Stimulated activated CD4-positive, alpha-beta T cell treated with anti-CD3 and anti-CD28 coated beads, Interleukin-2, amount 100 ng/mL, for 48 hours (primary cell): Measurements from ENCODE around the gene USP9X.
"Not testable (repeated sequence)": the region's sequence is repeated elsewhere in the genome, so short reads cannot be mapped to it uniquely, and the experiment has no call there.

Source experiments
- DNase-seq, 2 donors: peaks; one replicate each; pipeline ENCODE4 v3.0.0-alpha.2; 2020

The USP9X gene

GRCh38 chrX:41084893-41085511 lies at the start of gene USP9X:
Gene USP9X (plus strand): TSS chrX:41085445. CDS start chrX:41123629, 38,184 bp downstream.
- DNase-seq = peak; percentile 70 to 81

- no peak for DNase-seq
These were observed 49.7 kb upstream of the USP9X start for GRCh38 chrX:41035582-41035981.

- no peak for DNase-seq
These were observed 48.4 kb upstream of the USP9X start for GRCh38 chrX:41036668-41037326.

- no peak for DNase-seq
These were observed 42.0 kb upstream of the USP9X start for GRCh38 chrX:41043196-41043595.

- no peak for DNase-seq
These were observed 41.4 kb upstream of the USP9X start for GRCh38 chrX:41043674-41044345.

- DNase-seq = no peak
These were observed 39.2 kb upstream of the USP9X start for GRCh38 chrX:41045960-41046567.

- DNase-seq = no peak
These were observed 37.2 kb upstream of the USP9X start for GRCh38 chrX:41047878-41048534.

GRCh38 chrX:41050359-41050758 lies 34.9 kb upstream of the USP9X start:
- no peak for DNase-seq

- no peak for DNase-seq
These were observed 34.0 kb upstream of the USP9X start for GRCh38 chrX:41051288-41051687.

- no peak for DNase-seq
These were observed 29.5 kb upstream of the USP9X start for GRCh38 chrX:41055740-41056139.

- not testable (repeated sequence) for DNase-seq
These were observed 22.0 kb upstream of the USP9X start for GRCh38 chrX:41063276-41063675.

- DNase-seq = no peak
These were observed 21.2 kb upstream of the USP9X start for GRCh38 chrX:41064018-41064417.

GRCh38 chrX:41066391-41066790 lies 18.9 kb upstream of the USP9X start:
- DNase-seq = no peak

GRCh38 chrX:41066969-41067368 lies 18.3 kb upstream of the USP9X start:
- no peak for DNase-seq

GRCh38 chrX:41067721-41068120 lies 17.5 kb upstream of the USP9X start:
- no peak for DNase-seq

- DNase-seq = no peak
These were observed 8.5 kb upstream of the USP9X start for GRCh38 chrX:41076742-41077141.

- no peak for DNase-seq
These were observed 3.4 kb upstream of the USP9X start for GRCh38 chrX:41081821-41082220.

- DNase-seq = no peak
These were observed 2.5 kb upstream of the USP9X start for GRCh38 chrX:41082783-41083182.

GRCh38 chrX:41084044-41084892 lies 977 bp upstream of the USP9X start:
- peak; percentile 90 to 99 for DNase-seq

- peak; percentile 32 to 48 for DNase-seq
These were observed 250 bp downstream of the USP9X start for GRCh38 chrX:41085512-41085877.

GRCh38 chrX:41085878-41086626 lies 807 bp downstream of the USP9X start:
- DNase-seq = peak; percentile 22 to 28

GRCh38 chrX:41086627-41086932 lies 1.3 kb downstream of the USP9X start:
- no peak for DNase-seq
